ENCODE data around the gene RSRC1.
"Not testable (repeated sequence)": the region's sequence is repeated elsewhere in the genome, so short reads cannot be mapped to it uniquely, and the experiment has no call there.

RSRC1 gene

DNA sequence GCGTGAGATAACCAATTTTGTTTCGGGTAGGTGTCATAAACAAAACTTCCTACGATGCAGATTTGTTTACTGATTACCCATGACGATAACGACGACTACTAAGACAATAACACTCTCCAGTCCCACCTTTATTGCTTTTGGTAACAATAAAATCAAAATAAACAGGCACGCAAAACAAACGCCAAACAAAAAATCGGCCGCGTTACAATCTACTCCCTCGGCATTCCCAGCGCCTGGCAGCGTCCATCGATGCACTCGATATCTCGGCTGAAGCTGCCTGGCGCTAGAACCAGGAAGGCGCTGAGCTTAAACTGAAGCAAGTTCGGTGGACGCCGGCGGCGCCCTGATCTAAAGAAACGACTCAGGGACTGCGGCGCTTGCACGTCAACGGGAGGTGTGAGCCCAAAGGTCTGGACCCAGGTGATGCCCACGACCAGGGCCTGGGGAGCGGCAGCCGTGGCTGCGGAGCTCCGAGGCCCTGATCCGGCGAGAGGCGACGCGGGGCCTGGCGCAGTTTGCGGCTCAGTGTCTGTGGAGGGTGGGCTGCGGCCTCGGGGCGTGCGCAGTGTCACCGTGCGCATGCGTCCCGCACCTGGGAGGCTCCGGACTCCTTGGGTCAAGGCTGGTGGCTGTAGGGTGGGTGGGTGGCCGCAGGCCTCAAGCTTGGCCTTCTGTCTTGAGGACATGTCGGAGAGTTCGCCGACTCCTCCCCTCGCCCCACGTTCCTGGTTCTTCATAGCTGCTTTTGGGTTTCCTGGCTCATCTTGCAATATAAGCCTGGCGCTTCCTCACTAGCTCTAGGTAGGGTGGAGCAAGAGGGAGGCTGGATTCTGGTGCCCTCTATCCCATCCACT is at the start of gene RSRC1:
Gene RSRC1, plus strand, starts transcription at position 286 of the 854 bp plus-strand sequence. CDS start 12,016 bp downstream, outside the sequence.
- peak; percentile 88 for DNase-seq

DNA sequence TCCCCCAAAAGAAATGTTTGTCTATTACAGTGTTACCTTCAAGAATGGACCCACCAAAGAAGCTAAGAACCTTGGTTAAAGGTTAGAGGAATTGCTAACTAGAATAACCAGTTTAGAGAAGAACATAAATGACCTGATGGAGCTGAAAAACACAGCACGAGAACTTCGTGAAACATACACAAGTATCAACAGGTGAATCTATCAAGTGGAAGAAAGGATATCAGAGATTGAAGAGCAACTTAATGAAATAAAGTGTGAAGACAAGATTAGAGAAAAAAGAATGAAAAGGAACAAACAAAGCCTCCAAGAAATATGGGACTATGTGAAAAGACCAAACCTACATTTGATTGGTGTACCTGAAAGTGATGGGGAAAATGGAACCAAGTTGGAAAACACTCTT is 44.3 kb upstream of the RSRC1 start:
- DNase-seq: not testable (repeated sequence)

GRCh38 chr3:158072790-158073189 is 37.1 kb upstream of the RSRC1 start:
- DNase-seq: no peak

- DNase-seq: no peak
Measured at GRCh38 chr3:158074591-158074990, 35.3 kb upstream of the RSRC1 start.

- DNase-seq: no peak
Measured at GRCh38 chr3:158079599-158079998, 30.3 kb upstream of the RSRC1 start.

GRCh38 chr3:158084651-158085050 is 25.2 kb upstream of the RSRC1 start:
- DNase-seq: no peak

GRCh38 chr3:158085358-158085757 is 24.5 kb upstream of the RSRC1 start:
- DNase-seq: no peak

DNA sequence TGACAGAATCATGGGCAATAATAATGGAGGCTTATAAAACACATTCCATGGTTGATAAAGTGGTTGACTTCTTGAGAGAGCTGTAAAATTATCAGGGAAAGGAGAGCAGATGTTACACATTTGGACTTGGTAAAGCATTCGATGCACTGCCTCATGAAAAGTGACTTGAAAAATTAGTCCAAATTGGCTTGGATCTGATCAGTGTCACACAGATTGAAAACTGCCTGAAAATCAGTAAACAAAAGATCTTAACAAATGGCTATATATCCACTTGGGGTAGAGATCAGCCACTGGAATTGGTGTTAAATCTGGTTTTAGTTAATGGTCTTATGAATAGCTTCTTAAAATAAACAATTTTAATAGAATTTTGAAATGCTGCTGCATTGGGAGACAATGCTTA is 24.0 kb upstream of the RSRC1 start:
- DNase-seq: no peak

GRCh38 chr3:158086361-158086760 is 23.5 kb upstream of the RSRC1 start:
- no peak for DNase-seq

GRCh38 chr3:158086776-158087175 is 23.1 kb upstream of the RSRC1 start:
- DNase-seq: no peak

DNA sequence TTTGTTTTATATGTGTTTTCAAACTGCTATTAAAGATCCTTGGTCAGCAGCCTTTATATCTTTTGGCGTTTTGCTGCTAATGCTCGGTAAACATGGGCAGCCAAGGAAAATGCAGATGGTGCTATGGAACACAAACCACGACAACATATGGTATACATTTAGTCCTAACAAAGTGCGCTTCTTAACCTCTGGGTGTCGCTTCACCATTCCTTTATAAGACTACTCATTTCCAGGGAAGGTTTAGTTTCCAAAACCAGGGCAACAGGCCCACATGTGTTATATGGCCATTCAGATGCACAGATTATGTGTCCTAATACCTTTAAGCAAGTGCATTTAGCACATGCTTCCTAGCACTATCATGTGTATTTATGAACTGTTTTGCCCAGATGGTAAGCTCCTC is 18.4 kb upstream of the RSRC1 start:
- no peak for DNase-seq

DNA sequence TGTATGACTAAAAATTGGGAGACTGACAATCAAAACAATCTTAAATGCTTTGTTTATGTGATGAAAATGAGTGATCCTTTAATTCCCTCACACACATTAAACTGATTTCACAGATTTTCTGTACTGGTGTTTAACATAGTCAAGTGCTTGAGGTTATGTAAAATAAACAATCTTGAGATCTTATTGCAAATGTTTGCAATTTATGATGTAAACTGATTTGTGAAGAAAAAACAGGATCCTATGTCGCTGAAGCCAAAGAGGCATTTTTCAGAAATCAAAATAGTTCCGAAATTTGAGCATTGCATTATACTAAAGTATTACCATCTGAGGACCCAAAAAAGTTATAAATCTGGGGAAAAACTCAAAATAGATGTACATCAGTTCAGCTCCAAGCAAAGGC is 16.4 kb upstream of the RSRC1 start:
- DNase-seq: no peak

GRCh38 chr3:158094235-158095110 is 15.4 kb upstream of the RSRC1 start:
- DNase-seq: no peak

- DNase-seq: no peak
Measured at GRCh38 chr3:158095111-158095813, 14.6 kb upstream of the RSRC1 start.

GRCh38 chr3:158095814-158096704 is 13.8 kb upstream of the RSRC1 start:
- DNase-seq: no peak

GRCh38 chr3:158097081-158097592 is 12.8 kb upstream of the RSRC1 start:
- DNase-seq: no peak

- peak; percentile 82 for DNase-seq
Measured at GRCh38 chr3:158097593-158098308, 12.1 kb upstream of the RSRC1 start.

DNA sequence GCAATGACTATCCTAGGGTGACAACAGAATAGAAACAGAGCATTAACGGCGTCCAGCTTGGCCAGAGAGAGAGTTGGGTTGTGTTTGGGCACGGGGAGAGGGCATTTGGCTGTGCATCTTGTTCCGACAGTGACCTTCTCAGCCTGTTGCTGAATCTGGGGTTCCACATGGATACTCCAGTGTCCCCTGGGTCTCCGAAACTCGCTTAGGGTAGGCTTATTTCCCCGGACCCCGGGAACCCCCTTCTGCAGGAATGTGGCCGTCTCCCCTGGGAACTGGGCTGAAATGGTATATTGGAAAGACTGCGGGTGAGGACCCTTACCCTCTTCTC is 11.6 kb upstream of the RSRC1 start:
- no peak for DNase-seq

DNA sequence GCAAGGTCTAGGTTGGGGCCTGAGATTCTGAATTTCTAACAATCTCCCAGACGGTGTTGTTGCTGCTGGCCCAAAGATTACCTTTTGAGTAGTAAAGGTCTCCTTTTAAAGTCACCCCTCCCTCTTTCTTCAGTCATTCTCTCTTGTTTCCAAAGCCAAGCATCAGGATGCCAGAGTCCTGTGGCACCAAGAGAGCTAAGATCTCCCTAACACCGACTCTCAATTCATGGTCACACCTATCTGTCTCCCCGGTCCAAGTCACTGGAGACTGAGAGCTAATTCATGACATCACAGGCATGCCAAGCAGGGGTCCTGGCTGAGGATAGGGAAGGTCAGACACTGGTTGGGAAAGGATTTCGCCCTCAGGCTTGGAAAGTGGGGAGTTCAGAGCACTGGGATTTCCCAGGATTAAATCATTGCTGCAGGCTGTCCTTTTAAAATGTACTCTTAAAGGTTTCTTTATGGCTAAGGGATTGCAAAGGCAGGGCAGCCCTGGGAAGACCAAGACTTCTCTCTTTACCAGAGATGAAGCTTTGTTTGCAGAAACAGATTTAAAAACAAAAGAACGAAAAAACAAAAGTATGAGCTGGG is 11.0 kb upstream of the RSRC1 start:
- no peak for DNase-seq

DNA sequence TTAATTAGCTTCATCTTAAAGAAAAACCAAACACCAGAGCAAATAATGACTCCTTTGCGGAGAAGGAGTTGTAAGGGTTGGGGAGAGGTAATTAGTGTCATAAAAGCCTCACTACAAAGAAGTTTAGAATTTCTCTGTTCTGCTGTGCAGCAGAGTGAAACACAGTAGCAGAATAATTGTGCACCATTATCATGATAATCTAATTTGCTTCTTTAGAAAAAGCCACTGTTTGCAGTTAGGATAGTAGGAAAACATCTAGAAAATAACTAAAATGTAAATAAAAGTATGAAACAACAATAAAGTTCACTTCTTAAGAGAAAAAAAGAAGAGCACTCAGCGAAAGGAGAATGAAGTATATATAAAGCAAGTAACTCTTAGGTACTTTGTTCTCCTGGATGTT is 9.2 kb upstream of the RSRC1 start:
- DNase-seq: no peak
